GM12878 (cell line): Measurements from ENCODE around the gene MAP1S. TPM values are rescaled to one million over a fixed set of nuclear protein-coding genes. Genes with fewer than 3 reads are reported as not detected.

Source experiments
- ATAC-seq: fragments of 200-7000 bp; cut with Tn5 transposase; 3 replicates; pipeline ENCODE4 v1.9.1; 2020; ENCODE audit warnings: mild to moderate bottlenecking, moderate library complexity
- BruUV-seq: library from RNA; stranded (reverse); fragments of 400-500 nt; replicated peaks from 2 replicates; lab custom pipeline; 2021; lab: Mats Ljungman, UMichigan
- CTCF ChIA-PET: fragments of 300-600 bp; sonication (Branson Sonifier 250); formaldehyde crosslinking; extraction: SDS; loops from one replicate; lab custom pipeline; 2021; ENCODE audit warnings: inconsistent platforms; lab: Yijun Ruan, JAX
- POLR2A ChIA-PET: fragments of 350-600 bp; formaldehyde crosslinking; extraction: SDS; loops from one replicate; lab custom pipeline; 2021; ENCODE audit warnings: inconsistent platforms; lab: Charles Lee
- RAD21 ChIA-PET: fragments of 300-600 bp; sonication (Branson Sonifier 250); formaldehyde crosslinking; loops from one replicate; lab custom pipeline; 2023; ENCODE audit warnings: antibody characterized with exemption; ENCODE audit not compliant: unreplicated experiment; lab: Charles Lee
- SMC1A ChIA-PET: fragments of 300-600 bp; sonication (Branson Sonifier 250); formaldehyde crosslinking; loops from one replicate; lab custom pipeline; 2023; ENCODE audit not compliant: unreplicated experiment, uncharacterized antibody; lab: Charles Lee
- DNase-seq: peaks from one replicate; pipeline ENCODE4 v3.0.0-alpha.2; 2011; ENCODE audit warnings: low read depth, low spot score
- FAIRE-seq: peaks from 3 replicates; lab custom pipeline; 2011; peaks lifted over from hg19 to GRCh38; lab: Jason Lieb, UNC
- H2AFZ ChIP-seq: 2 replicates; pipeline ENCODE4 v1.6.0; 2011; ENCODE audit warnings: low read depth, low read length, control low read depth; ENCODE audit not compliant: control insufficient read depth
- H3K27ac ChIP-seq: 2 replicates; pipeline ENCODE4 v1.5.1; 2011; ENCODE audit warnings: control low read depth; ENCODE audit not compliant: control insufficient read depth, insufficient read depth
- H3K27me3 ChIP-seq, 2 experiments: replicated peaks in 1 of 2; 2 replicates each; pipeline versions ENCODE4 v1.6.0 to v1.6.1; 2011; ENCODE audit warnings: low read length in 1 of 2; ENCODE audit not compliant: control insufficient read depth in 2 of 2, insufficient read depth in 2 of 2
- H3K36me3 ChIP-seq, 2 experiments: 2 replicates each; pipeline ENCODE4 v1.5.1; 2011; ENCODE audit warnings: low read length in 1 of 2; ENCODE audit not compliant: control insufficient read depth in 2 of 2, insufficient read depth in 2 of 2
- H3K4me1 ChIP-seq: 2 replicates; pipeline ENCODE4 v1.6.1; 2011; ENCODE audit warnings: mild to moderate bottlenecking, low read length, moderate library complexity, mixed read lengths; ENCODE audit not compliant: control insufficient read depth, insufficient read depth
- H3K4me2 ChIP-seq: 2 replicates; pipeline ENCODE4 v1.6.0; 2011; ENCODE audit warnings: control low read depth; ENCODE audit not compliant: control insufficient read depth, insufficient read depth
- H3K4me3 ChIP-seq: fragments of 200-600 bp; sonication (generic); 2 replicates; pipeline ENCODE4 v1.5.1; 2016
- H3K79me2 ChIP-seq: 2 replicates; pipeline ENCODE4 v1.6.0; 2011; ENCODE audit warnings: low read length; ENCODE audit not compliant: control insufficient read depth, insufficient read depth
- H3K9ac ChIP-seq: 2 replicates; pipeline ENCODE4 v1.8.0; 2011; ENCODE audit warnings: low read length, control low read depth, mixed read lengths; ENCODE audit not compliant: control insufficient read depth, insufficient read depth
- H3K9me3 ChIP-seq: replicated peaks from 3 replicates; pipeline ENCODE4 v1.5.1; 2011; ENCODE audit warnings: mild to moderate bottlenecking, low read length; ENCODE audit not compliant: control insufficient read depth, insufficient read depth
- H4K20me1 ChIP-seq: 2 replicates; pipeline ENCODE4 v1.6.0; 2011; ENCODE audit not compliant: control insufficient read depth, insufficient read depth
- ETV6 ChIP-seq, 2 experiments: fragments of 450-650 bp in 1 of 2; IDR thresholded peaks in 1 of 2; conservative IDR thresholded peaks in 1 of 2; 2 replicates each; pipeline ENCODE4 v1.6.1; 2014; ENCODE audit warnings: antibody characterized with exemption in 1 of 2, borderline replicate concordance in 1 of 2, low read depth in 1 of 2, mild to moderate bottlenecking in 1 of 2, moderate library complexity in 1 of 2
- FOXK2 ChIP-seq: fragments of 450-650 bp; IDR thresholded peaks from 2 replicates; pipeline ENCODE4 v1.6.1; 2017; ENCODE audit warnings: mild to moderate bottlenecking, moderate library complexity
- KDM1A ChIP-seq: fragments of 200-600 bp; sonication (generic); IDR thresholded peaks from 2 replicates; pipeline ENCODE4 v1.6.1; 2016; ENCODE audit warnings: borderline replicate concordance
- NFIC ChIP-seq: IDR thresholded peaks from 2 replicates; pipeline ENCODE4 v1.6.1; 2012; ENCODE audit warnings: low read depth, mild to moderate bottlenecking, inconsistent platforms, low read length, moderate library complexity
- POLR2AphosphoS5 ChIP-seq: IDR thresholded peaks from 2 replicates; pipeline ENCODE4 v1.6.1; 2011; ENCODE audit warnings: mild to moderate bottlenecking, low read length, inconsistent platforms
- SP1 ChIP-seq: IDR thresholded peaks from one replicate; pipeline ENCODE4 v1.6.1; 2011; ENCODE audit warnings: low read depth, low read length
- YY1 ChIP-seq: IDR thresholded peaks from 2 replicates; pipeline ENCODE4 v1.6.1; 2011; ENCODE audit warnings: low read depth, mild to moderate bottlenecking, low read length
- ZSCAN29 ChIP-seq: fragments of 450-650 bp; IDR thresholded peaks from 2 replicates; pipeline ENCODE4 v1.6.1; 2017; ENCODE audit warnings: mild to moderate bottlenecking, moderate library complexity
- WGBS: methylation state at CpG from one replicate; pipeline ENCODE4 v1.1.6; 2016; ENCODE audit warnings: low lambda C conversion rate; ENCODE audit not compliant: insufficient replicate concordance, insufficient coverage; ENCODE audit errors: missing lambda C conversion rate; 5-methylcytosine and 5-hydroxymethylcytosine counted together
- in situ Hi-C: fragments of 300-500 bp; cut with MboI; formaldehyde crosslinking; loops from 9 replicates; pipeline ENCODE4 v1.14.3; 2018; ENCODE audit warnings: mixed read lengths
- intact Hi-C: fragments of 100-400 bp; cut with micrococcal nuclease; formaldehyde crosslinking; loops from one replicate; pipeline ENCODE4 v1.14.2; 2022; ENCODE audit not compliant: unreplicated experiment
- polyA plus RNA-seq, 11 experiments: library from polyadenylated mRNA; depleted of rRNA in 4 of 11; unstranded in 6 of 11; stranded (reverse) in 5 of 11; fragments of >200 nt; fragmentation: Nextera tagmentation in 4 of 11; fragmentation: Illumina TruSeq in 1 of 11; extraction: Ambion mirVana in 4 of 11; extraction: Trizol in 1 of 11; gene quantifications; 1 replicate in 1 of 11; 2 replicates in 10 of 11; pipeline versions ENCODE4 v1.2.1 to v1.2.3, GENCODE V29; 2011 to 2016; ENCODE audit warnings: inconsistent platforms in 2 of 11, missing spikeins in 2 of 11, low read depth in 1 of 11
- total RNA-seq, 4 experiments: library from RNA; depleted of rRNA in 3 of 4; stranded (reverse); fragments of >200 nt in 3 of 4; fragmentation: Illumina TruSeq in 1 of 4; extraction: Trizol in 1 of 4; gene quantifications; 2 replicates each; pipeline versions ENCODE4 v1.2.1 to v1.2.3, GENCODE V29; 2013 to 2021
- TF ChIP-seq, protein P1 (sequence below): IDR thresholded peaks from 2 replicates; pipeline ENCODE4 v1.6.1; 2012; ENCODE audit warnings: mild to moderate bottlenecking, low read depth, low read length
- TF ChIP-seq, protein P2 (sequence below): fragments of 150-350 bp; IDR thresholded peaks from 2 replicates; pipeline ENCODE4 v1.6.1; 2014; ENCODE audit warnings: mild to moderate bottlenecking, low read depth, low read length
- TF ChIP-seq, protein P3 (sequence below): fragments of 450-650 bp; conservative IDR thresholded peaks from 2 replicates; pipeline ENCODE4 v1.6.1; 2017; ENCODE audit warnings: mild to moderate bottlenecking, moderate library complexity
- TF ChIP-seq, protein P4 (sequence below): IDR thresholded peaks from 2 replicates; pipeline ENCODE4 v1.6.1; 2011; ENCODE audit warnings: mild to moderate bottlenecking, low read depth, low read length, moderate library complexity; ENCODE audit not compliant: insufficient replicate concordance
- TF ChIP-seq, protein P5 (sequence below), 3 experiments: IDR thresholded peaks in 2 of 3; conservative IDR thresholded peaks in 1 of 3; 2 replicates each; pipeline ENCODE4 v1.5.1; 2011; ENCODE audit warnings: low read depth in 3 of 3, low read length in 3 of 3, mild to moderate bottlenecking in 3 of 3, control low read depth in 2 of 3, moderate library complexity in 2 of 3, inconsistent platforms in 1 of 3, mixed read lengths in 1 of 3; ENCODE audit not compliant: control insufficient read depth in 2 of 3, insufficient read depth in 1 of 3; ENCODE audit errors: extremely low read depth in 1 of 3

The MAP1S gene
- total and polyA plus RNA-seq, 10 of the 15 experiments (the other 5 are each of a cell fraction or from before 2014, with no cell fraction given) = 2.1 to 63.9 (median 15.0) TPM

DNA sequence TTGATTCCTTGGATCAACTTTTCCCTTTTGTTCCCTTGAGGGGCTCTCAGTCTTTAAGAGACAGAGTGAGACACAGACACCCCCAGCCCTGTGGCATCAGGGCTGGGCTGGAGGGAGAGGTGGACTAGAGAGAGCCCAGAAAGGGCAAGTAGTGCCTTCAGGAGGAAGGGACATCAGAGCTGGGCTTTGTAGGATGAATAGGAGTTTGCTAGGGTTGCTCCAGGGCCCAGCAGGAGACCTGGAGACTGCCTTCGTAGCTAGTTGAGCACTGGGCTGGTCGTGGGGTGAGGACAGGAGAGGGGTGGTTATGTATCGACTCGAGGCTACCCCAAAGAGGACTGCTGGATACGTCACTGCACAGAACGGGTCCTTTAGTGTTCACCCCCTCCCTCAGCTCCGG, 5.4 kb downstream of the MAP1S start:
- no peaks in the 10 kb centered on the region for H3K27me3 ChIP-seq
- H3K27ac ChIP-seq = no peak overlapping the region
- no peak for DNase-seq
- H3K36me3 ChIP-seq = peaks cover 15 to 32% of the 10 kb centered on the region in 2 experiments; a peak in 3 of 4 replicates
- POLR2A ChIA-PET = interaction anchor here (0.6 to 1.5 kb wide), 3 partner anchors 11 to 52 kb away, joined by 3 to 4 read pairs (median 4); no protein-coding TSS in a partner anchor
- H3K79me2 ChIP-seq = peaks cover 21% of the 10 kb centered on the region
- no TSS peak for BruUV-seq
- no peak for ATAC-seq
- FAIRE-seq = no peak
- in situ Hi-C loops = no loop called here
- no peak overlapping the region for H2AFZ ChIP-seq
- no peak overlapping the region for H3K4me3 ChIP-seq
- 0 out of 2 replicates have a peak, but pooled peaks cover 2% of the 10 kb centered on the region for H4K20me1 ChIP-seq
- RAD21 ChIA-PET = interaction anchor here (1.0 to 1.6 kb wide), 3 partner anchors 16 to 50 kb away, joined by 3 to 9 read pairs (median 4); no protein-coding TSS in a partner anchor
- peaks cover 16% of the 10 kb centered on the region for H3K4me1 ChIP-seq
- SMC1A ChIA-PET = no interaction called here
- no peak overlapping the region for H3K4me2 ChIP-seq
- CTCF ChIA-PET = interaction anchor here (1.0 kb wide), 2 partner anchors 30 to 52 kb away, joined by 3 to 10 read pairs; no protein-coding TSS in a partner anchor
- 96% methylated on average over 7 of the region's 7 CpGs for WGBS
- intact Hi-C loops = no loop called here
- H3K9me3 ChIP-seq = no peaks in the 10 kb centered on the region
- H3K9ac ChIP-seq = no peak overlapping the region
- TF ChIP-seq FOXK2 (no peak), YY1 (no peak), KDM1A (no peak), NFIC (no peak), POLR2AphosphoS5 (no peak), ETV6 (conservative IDR thresholded peaks at IDR 0.05 in 1 of 2, IDR thresholded peaks at IDR 0.05 in 1 of 2; ENCODE audit: borderline replicate concordance in 1 of 2, low read depth in 1 of 2) (no peak), ZSCAN29 (no peak), SP1 (no peak)
- TF ChIP-seq, protein P1, sequence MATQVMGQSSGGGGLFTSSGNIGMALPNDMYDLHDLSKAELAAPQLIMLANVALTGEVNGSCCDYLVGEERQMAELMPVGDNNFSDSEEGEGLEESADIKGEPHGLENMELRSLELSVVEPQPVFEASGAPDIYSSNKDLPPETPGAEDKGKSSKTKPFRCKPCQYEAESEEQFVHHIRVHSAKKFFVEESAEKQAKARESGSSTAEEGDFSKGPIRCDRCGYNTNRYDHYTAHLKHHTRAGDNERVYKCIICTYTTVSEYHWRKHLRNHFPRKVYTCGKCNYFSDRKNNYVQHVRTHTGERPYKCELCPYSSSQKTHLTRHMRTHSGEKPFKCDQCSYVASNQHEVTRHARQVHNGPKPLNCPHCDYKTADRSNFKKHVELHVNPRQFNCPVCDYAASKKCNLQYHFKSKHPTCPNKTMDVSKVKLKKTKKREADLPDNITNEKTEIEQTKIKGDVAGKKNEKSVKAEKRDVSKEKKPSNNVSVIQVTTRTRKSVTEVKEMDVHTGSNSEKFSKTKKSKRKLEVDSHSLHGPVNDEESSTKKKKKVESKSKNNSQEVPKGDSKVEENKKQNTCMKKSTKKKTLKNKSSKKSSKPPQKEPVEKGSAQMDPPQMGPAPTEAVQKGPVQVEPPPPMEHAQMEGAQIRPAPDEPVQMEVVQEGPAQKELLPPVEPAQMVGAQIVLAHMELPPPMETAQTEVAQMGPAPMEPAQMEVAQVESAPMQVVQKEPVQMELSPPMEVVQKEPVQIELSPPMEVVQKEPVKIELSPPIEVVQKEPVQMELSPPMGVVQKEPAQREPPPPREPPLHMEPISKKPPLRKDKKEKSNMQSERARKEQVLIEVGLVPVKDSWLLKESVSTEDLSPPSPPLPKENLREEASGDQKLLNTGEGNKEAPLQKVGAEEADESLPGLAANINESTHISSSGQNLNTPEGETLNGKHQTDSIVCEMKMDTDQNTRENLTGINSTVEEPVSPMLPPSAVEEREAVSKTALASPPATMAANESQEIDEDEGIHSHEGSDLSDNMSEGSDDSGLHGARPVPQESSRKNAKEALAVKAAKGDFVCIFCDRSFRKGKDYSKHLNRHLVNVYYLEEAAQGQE = no peak
- TF ChIP-seq, protein P2, sequence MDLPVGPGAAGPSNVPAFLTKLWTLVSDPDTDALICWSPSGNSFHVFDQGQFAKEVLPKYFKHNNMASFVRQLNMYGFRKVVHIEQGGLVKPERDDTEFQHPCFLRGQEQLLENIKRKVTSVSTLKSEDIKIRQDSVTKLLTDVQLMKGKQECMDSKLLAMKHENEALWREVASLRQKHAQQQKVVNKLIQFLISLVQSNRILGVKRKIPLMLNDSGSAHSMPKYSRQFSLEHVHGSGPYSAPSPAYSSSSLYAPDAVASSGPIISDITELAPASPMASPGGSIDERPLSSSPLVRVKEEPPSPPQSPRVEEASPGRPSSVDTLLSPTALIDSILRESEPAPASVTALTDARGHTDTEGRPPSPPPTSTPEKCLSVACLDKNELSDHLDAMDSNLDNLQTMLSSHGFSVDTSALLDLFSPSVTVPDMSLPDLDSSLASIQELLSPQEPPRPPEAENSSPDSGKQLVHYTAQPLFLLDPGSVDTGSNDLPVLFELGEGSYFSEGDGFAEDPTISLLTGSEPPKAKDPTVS = no peak
- TF ChIP-seq, protein P3, sequence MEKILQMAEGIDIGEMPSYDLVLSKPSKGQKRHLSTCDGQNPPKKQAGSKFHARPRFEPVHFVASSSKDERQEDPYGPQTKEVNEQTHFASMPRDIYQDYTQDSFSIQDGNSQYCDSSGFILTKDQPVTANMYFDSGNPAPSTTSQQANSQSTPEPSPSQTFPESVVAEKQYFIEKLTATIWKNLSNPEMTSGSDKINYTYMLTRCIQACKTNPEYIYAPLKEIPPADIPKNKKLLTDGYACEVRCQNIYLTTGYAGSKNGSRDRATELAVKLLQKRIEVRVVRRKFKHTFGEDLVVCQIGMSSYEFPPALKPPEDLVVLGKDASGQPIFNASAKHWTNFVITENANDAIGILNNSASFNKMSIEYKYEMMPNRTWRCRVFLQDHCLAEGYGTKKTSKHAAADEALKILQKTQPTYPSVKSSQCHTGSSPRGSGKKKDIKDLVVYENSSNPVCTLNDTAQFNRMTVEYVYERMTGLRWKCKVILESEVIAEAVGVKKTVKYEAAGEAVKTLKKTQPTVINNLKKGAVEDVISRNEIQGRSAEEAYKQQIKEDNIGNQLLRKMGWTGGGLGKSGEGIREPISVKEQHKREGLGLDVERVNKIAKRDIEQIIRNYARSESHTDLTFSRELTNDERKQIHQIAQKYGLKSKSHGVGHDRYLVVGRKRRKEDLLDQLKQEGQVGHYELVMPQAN = no peak
- TF ChIP-seq, protein P4, sequence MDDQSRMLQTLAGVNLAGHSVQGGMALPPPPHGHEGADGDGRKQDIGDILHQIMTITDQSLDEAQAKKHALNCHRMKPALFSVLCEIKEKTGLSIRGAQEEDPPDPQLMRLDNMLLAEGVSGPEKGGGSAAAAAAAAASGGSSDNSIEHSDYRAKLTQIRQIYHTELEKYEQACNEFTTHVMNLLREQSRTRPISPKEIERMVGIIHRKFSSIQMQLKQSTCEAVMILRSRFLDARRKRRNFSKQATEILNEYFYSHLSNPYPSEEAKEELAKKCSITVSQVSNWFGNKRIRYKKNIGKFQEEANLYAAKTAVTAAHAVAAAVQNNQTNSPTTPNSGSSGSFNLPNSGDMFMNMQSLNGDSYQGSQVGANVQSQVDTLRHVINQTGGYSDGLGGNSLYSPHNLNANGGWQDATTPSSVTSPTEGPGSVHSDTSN = no peak
- TF ChIP-seq, protein P5, sequence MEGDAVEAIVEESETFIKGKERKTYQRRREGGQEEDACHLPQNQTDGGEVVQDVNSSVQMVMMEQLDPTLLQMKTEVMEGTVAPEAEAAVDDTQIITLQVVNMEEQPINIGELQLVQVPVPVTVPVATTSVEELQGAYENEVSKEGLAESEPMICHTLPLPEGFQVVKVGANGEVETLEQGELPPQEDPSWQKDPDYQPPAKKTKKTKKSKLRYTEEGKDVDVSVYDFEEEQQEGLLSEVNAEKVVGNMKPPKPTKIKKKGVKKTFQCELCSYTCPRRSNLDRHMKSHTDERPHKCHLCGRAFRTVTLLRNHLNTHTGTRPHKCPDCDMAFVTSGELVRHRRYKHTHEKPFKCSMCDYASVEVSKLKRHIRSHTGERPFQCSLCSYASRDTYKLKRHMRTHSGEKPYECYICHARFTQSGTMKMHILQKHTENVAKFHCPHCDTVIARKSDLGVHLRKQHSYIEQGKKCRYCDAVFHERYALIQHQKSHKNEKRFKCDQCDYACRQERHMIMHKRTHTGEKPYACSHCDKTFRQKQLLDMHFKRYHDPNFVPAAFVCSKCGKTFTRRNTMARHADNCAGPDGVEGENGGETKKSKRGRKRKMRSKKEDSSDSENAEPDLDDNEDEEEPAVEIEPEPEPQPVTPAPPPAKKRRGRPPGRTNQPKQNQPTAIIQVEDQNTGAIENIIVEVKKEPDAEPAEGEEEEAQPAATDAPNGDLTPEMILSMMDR (IDR thresholded peaks at IDR 0.05 in 2 of 3, conservative IDR thresholded peaks at IDR 0.05 in 1 of 3; ENCODE audit: control insufficient read depth in 2 of 3, extremely low read depth in 1 of 3, insufficient read depth in 1 of 3, low read depth in 3 of 3, low read length in 3 of 3) = no peak
